Neuronal stem cell (in vitro differentiated cells): ENCODE results near the gene VPS8.

Experiments used
- DNase-seq: peaks from one replicate; pipeline ENCODE4 v3.0.0-alpha.2; 2013; ENCODE audit warnings: low spot score
- H2AFZ ChIP-seq: one replicate; pipeline ENCODE4 v1.6.1; 2013; ENCODE audit warnings: mild to moderate bottlenecking, low read length, inconsistent platforms
- H2AK5ac ChIP-seq: 2 replicates; pipeline ENCODE4 v1.6.1; 2013; ENCODE audit warnings: low read depth, mild to moderate bottlenecking, inconsistent platforms, low read length, moderate library complexity, mixed read lengths
- H2BK120ac ChIP-seq: 2 replicates; pipeline ENCODE4 v1.6.1; 2013; ENCODE audit warnings: low read depth, mild to moderate bottlenecking, inconsistent platforms, low read length, moderate library complexity, mixed read lengths
- H2BK12ac ChIP-seq: one replicate; pipeline ENCODE4 v1.6.1; 2013; ENCODE audit warnings: low read length, inconsistent platforms
- H2BK15ac ChIP-seq: 2 replicates; pipeline ENCODE4 v1.6.1; 2013; ENCODE audit warnings: mild to moderate bottlenecking, low read length, inconsistent platforms, mixed read lengths
- H2BK5ac ChIP-seq: one replicate; pipeline ENCODE4 v1.6.1; 2013; ENCODE audit warnings: inconsistent platforms, mild to moderate bottlenecking, low read length, moderate library complexity
- H3K14ac ChIP-seq: one replicate; pipeline ENCODE4 v1.6.1; 2013; ENCODE audit warnings: low read length, inconsistent platforms
- H3K18ac ChIP-seq: 2 replicates; pipeline ENCODE4 v1.6.1; 2013; ENCODE audit warnings: low read length, inconsistent platforms
- H3K23ac ChIP-seq: 2 replicates; pipeline ENCODE4 v1.6.1; 2013; ENCODE audit warnings: low read depth, mild to moderate bottlenecking, mixed read lengths, low read length, inconsistent platforms; ENCODE audit not compliant: poor library complexity
- H3K27ac ChIP-seq: replicated peaks from 3 replicates; pipeline ENCODE4 v1.5.1; 2013; ENCODE audit warnings: low read length, inconsistent platforms
- H3K27me3 ChIP-seq, 3 experiments: 2 replicates each; pipeline ENCODE4 v1.6.1; 2013; ENCODE audit warnings: low read length in 3 of 3, mild to moderate bottlenecking in 2 of 3, inconsistent platforms in 1 of 3, low read depth in 1 of 3, mixed read lengths in 1 of 3, moderate library complexity in 1 of 3; ENCODE audit not compliant: control insufficient read depth in 3 of 3, insufficient read depth in 3 of 3
- H3K36me3 ChIP-seq, 2 donors: replicated peaks in 1 of 2; 2 replicates each; pipeline ENCODE4 v1.6.1; 2013; ENCODE audit warnings: low read length in 2 of 2; ENCODE audit not compliant: control insufficient read depth in 2 of 2, insufficient read depth in 2 of 2
- H3K4ac ChIP-seq: 2 replicates; pipeline ENCODE4 v1.6.1; 2013; ENCODE audit warnings: inconsistent platforms, mild to moderate bottlenecking, low read length, moderate library complexity
- H3K4me1 ChIP-seq, 2 donors: 1 replicate in 1 of 2; 2 replicates in 1 of 2; pipeline ENCODE4 v1.6.1; 2013; ENCODE audit warnings: low read length in 2 of 2, low read depth in 1 of 2; ENCODE audit not compliant: control insufficient read depth in 2 of 2, insufficient read depth in 1 of 2
- H3K4me2 ChIP-seq: one replicate; pipeline ENCODE4 v1.6.1; 2013; ENCODE audit warnings: mild to moderate bottlenecking, low read length, inconsistent platforms; ENCODE audit not compliant: insufficient read depth, poor library complexity, severe bottlenecking
- H3K4me3 ChIP-seq, 2 donors: 2 replicates each; pipeline ENCODE4 v1.5.1; 2013; ENCODE audit warnings: low read length in 2 of 2, mild to moderate bottlenecking in 2 of 2, inconsistent platforms in 1 of 2, moderate library complexity in 1 of 2
- H3K79me1 ChIP-seq: one replicate; pipeline ENCODE4 v1.6.1; 2013; ENCODE audit warnings: low read depth, mild to moderate bottlenecking, inconsistent platforms, low read length, moderate library complexity
- H3K9ac ChIP-seq: one replicate; pipeline ENCODE4 v1.6.1; 2013; ENCODE audit warnings: mild to moderate bottlenecking, low read depth, low read length, inconsistent platforms; ENCODE audit not compliant: poor library complexity
- H3K9me3 ChIP-seq, 2 donors: replicated peaks in 1 of 2; 2 replicates each; pipeline versions ENCODE3 to v1.6.1; 2013; ENCODE audit warnings: low read length in 2 of 2, mild to moderate bottlenecking in 2 of 2, inconsistent platforms in 1 of 2, low read depth in 1 of 2, mixed read lengths in 1 of 2, moderate library complexity in 1 of 2; ENCODE audit not compliant: control insufficient read depth in 2 of 2, insufficient read depth in 1 of 2
- H4K8ac ChIP-seq: one replicate; pipeline ENCODE4 v1.6.1; 2013; ENCODE audit warnings: low read depth, mild to moderate bottlenecking, inconsistent platforms, low read length, moderate library complexity
- H4K91ac ChIP-seq: one replicate; pipeline ENCODE4 v1.6.1; 2013; ENCODE audit warnings: low read length, low read depth, mild to moderate bottlenecking, inconsistent platforms; ENCODE audit not compliant: poor library complexity
- WGBS, 2 donors: extraction: QIAGEN DNeasy Blood & Tissue Kit; methylation state at CpG; one replicate each; pipeline ENCODE4 v1.1.7; 2013; ENCODE audit warnings: missing lambda C conversion rate in 2 of 2, mixed read lengths in 1 of 2; ENCODE audit not compliant: insufficient read length in 2 of 2, insufficient replicate concordance in 1 of 2; ENCODE audit errors: extremely low coverage in 2 of 2; 5-methylcytosine and 5-hydroxymethylcytosine counted together

The VPS8 gene

GRCh38 chr3:184784731-184785500 lies 27.1 kb upstream of the VPS8 start:
- H3K4me3 ChIP-seq: no peak overlapping the region
- no peaks in the 10 kb centered on the region for H3K79me1 ChIP-seq
- H3K27me3 ChIP-seq: peaks cover 0 to 40% (median 0%) of the 10 kb centered on the region in 3 experiments
- no peak overlapping the region for H2BK12ac ChIP-seq
- no peak overlapping the region for H2BK120ac ChIP-seq
- DNase-seq: no peak
- H4K91ac ChIP-seq: no peak overlapping the region
- no peak overlapping the region for H2BK15ac ChIP-seq
- no peak overlapping the region for H2AFZ ChIP-seq
- H3K18ac ChIP-seq: no peak overlapping the region
- no peak overlapping the region for H3K23ac ChIP-seq
- no CpG with 5 or more reads among the region's 13 CpGs for WGBS, 2 donors
- no peak overlapping the region for H3K9ac ChIP-seq
- no peaks in the 10 kb centered on the region for H3K36me3 ChIP-seq
- no peak overlapping the region for H4K8ac ChIP-seq
- H3K4ac ChIP-seq: no peak overlapping the region
- no peaks in the 10 kb centered on the region for H3K9me3 ChIP-seq
- no peak overlapping the region for H3K27ac ChIP-seq
- H2BK5ac ChIP-seq: no peak overlapping the region
- peaks cover 0 to 11% of the 10 kb centered on the region in 2 donors for H3K4me1 ChIP-seq
- no peak overlapping the region for H3K14ac ChIP-seq
- no peak overlapping the region for H2AK5ac ChIP-seq
- H3K4me2 ChIP-seq: no peak overlapping the region

- H3K4me1 ChIP-seq: peaks cover 0 to 11% of the 10 kb centered on the region in 2 donors
- H3K4me3 ChIP-seq: no peak overlapping the region
- no peak overlapping the region for H2AFZ ChIP-seq
- H3K36me3 ChIP-seq: no peaks in the 10 kb centered on the region
- H3K9me3 ChIP-seq: no peaks in the 10 kb centered on the region
- no peak overlapping the region for H3K27ac ChIP-seq
- no peak overlapping the region for H2BK15ac ChIP-seq
- no peak overlapping the region for H3K9ac ChIP-seq
- no peak overlapping the region for H3K4me2 ChIP-seq
- DNase-seq: no peak
- no peak overlapping the region for H2BK120ac ChIP-seq
- H3K4ac ChIP-seq: no peak overlapping the region
- no peak overlapping the region for H3K14ac ChIP-seq
- H3K27me3 ChIP-seq: peaks cover 0 to 34% (median 0%) of the 10 kb centered on the region in 3 experiments
- H4K8ac ChIP-seq: no peak overlapping the region
- H3K79me1 ChIP-seq: no peaks in the 10 kb centered on the region
- no peak overlapping the region for H4K91ac ChIP-seq
- H2BK12ac ChIP-seq: no peak overlapping the region
- H2BK5ac ChIP-seq: no peak overlapping the region
- H3K23ac ChIP-seq: peak overlapping the region; percentile 60
- WGBS, 2 donors: no CpG with 5 or more reads among the region's 12 CpGs
- H2AK5ac ChIP-seq: no peak overlapping the region
- no peak overlapping the region for H3K18ac ChIP-seq
Observed at GRCh38 chr3:184785890-184786279, 26.1 kb upstream of the VPS8 start.

DNA sequence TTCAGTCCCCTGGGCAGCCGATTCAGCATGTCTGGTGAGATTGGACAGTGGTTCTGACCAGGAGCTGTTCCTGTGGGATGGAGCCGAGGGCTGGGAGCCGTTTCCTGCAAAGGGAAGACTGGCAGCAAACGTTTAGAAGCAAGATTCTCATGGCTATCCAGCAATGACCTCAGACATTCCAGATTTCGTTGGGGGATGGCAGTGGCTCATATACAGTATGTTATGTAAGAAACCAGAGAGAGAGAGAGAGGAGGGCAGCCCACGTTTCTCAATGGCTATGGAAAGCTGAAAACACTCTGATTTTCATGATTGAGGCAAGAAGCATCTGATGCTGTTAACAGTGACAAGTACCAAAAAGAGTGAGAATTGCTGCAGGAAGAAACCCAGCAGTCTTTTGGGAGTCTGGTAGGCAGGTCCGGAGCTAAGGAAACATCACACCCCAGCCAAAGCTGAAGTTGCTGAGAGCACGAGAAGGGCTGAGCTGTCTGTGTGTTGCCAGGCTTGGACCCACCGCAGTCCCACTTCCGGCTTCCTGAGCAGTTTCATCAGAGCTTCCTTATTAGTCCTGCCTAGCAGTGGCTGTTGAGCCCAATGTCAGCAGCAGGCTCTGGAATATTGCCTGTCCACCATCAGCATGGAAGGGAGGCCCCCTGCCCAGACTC lies 25.6 kb upstream of the VPS8 start:
- no peak overlapping the region for H2BK15ac ChIP-seq
- H2BK12ac ChIP-seq: no peak overlapping the region
- no peak overlapping the region for H4K8ac ChIP-seq
- no peak overlapping the region for H2BK5ac ChIP-seq
- DNase-seq: no peak
- H3K18ac ChIP-seq: peak overlapping the region; percentile 68
- no peak overlapping the region for H3K9ac ChIP-seq
- H2AK5ac ChIP-seq: peak overlapping the region; percentile 40
- H2AFZ ChIP-seq: peak overlapping the region; percentile 35
- H3K23ac ChIP-seq: peak overlapping the region; percentile 60
- H3K4me1 ChIP-seq: peaks cover 0 to 8% of the 10 kb centered on the region in 2 donors
- no peak overlapping the region for H2BK120ac ChIP-seq
- no CpG with 5 or more reads among the region's 10 CpGs for WGBS, 2 donors
- peaks cover 0 to 28% (median 0%) of the 10 kb centered on the region in 3 experiments for H3K27me3 ChIP-seq
- H3K4me2 ChIP-seq: no peak overlapping the region
- H3K4ac ChIP-seq: no peak overlapping the region
- H3K79me1 ChIP-seq: no peaks in the 10 kb centered on the region
- no peaks in the 10 kb centered on the region for H3K36me3 ChIP-seq
- H4K91ac ChIP-seq: peak overlapping the region; percentile 49
- no peak overlapping the region for H3K14ac ChIP-seq
- H3K4me3 ChIP-seq: no peak overlapping the region
- H3K9me3 ChIP-seq: no peaks in the 10 kb centered on the region
- no peak overlapping the region for H3K27ac ChIP-seq

GRCh38 chr3:184788751-184789150 lies 23.2 kb upstream of the VPS8 start:
- Histone ChIP-seq H4K8ac (no peak overlapping the region), H3K4me3 (no peak overlapping the region), H2BK120ac (no peak overlapping the region), H2AK5ac (no peak overlapping the region), H3K14ac (no peak overlapping the region), H3K79me1 (no peaks in the 10 kb centered on the region), H3K27me3 (peaks cover 0 to 28% (median 0%) of the 10 kb centered on the region in 3 experiments), H2BK12ac (no peak overlapping the region), H3K4me2 (no peak overlapping the region), H3K23ac (no peak overlapping the region), H3K4me1 (peaks cover 0 to 2% of the 10 kb centered on the region in 2 donors), H3K4ac (no peak overlapping the region), H2BK5ac (no peak overlapping the region), H3K27ac (no peak overlapping the region), H3K18ac (no peak overlapping the region), H3K9me3 (no peaks in the 10 kb centered on the region), H3K36me3 (no peaks in the 10 kb centered on the region), H2AFZ (no peak overlapping the region), H2BK15ac (no peak overlapping the region), H3K9ac (no peak overlapping the region), H4K91ac (no peak overlapping the region)
- no peak for DNase-seq
- no CpG with 5 or more reads among the region's 4 CpGs for WGBS, 2 donors
